Chondrocyte (in vitro differentiated cells): Measurements from ENCODE around the gene NOTCH1. TPM values are rescaled to one million over a fixed set of nuclear protein-coding genes. Genes with fewer than 3 reads are reported as not detected.

Experiments
- DNase-seq: peaks from one replicate; pipeline ENCODE4 v3.0.0; 2021; ENCODE audit warnings: mixed read lengths, low spot score
- H3K27ac Mint-ChIP-seq: one replicate; pipeline ENCODE4 v1.8.0; 2021; ENCODE audit warnings: mild to moderate bottlenecking, moderate library complexity, mixed read lengths; ENCODE audit not compliant: unreplicated experiment
- H3K27me3 Mint-ChIP-seq: 2 replicates; pipeline ENCODE4 v1.8.0; 2021; ENCODE audit warnings: low read depth, mixed read lengths
- H3K36me3 Mint-ChIP-seq: 2 replicates; pipeline ENCODE4 v1.8.0; 2021; ENCODE audit warnings: low read depth, mixed read lengths
- H3K4me1 Mint-ChIP-seq: 2 replicates; pipeline ENCODE4 v1.8.0; 2021; ENCODE audit warnings: low read depth, mild to moderate bottlenecking, mixed read lengths
- H3K4me3 Mint-ChIP-seq: one replicate; pipeline ENCODE4 v1.8.0; 2021; ENCODE audit warnings: mild to moderate bottlenecking, moderate library complexity, mixed read lengths; ENCODE audit not compliant: unreplicated experiment
- H3K9me3 Mint-ChIP-seq: 2 replicates; pipeline ENCODE4 v1.8.0; 2021; ENCODE audit warnings: low read depth, mixed read lengths
- microRNA-seq: library from miRNA; unstranded; fragments of <30 nt; microRNA quantifications from one replicate; pipeline ENCODE4 v1.2.0, GENCODE V29; 2020; ENCODE audit warnings: borderline number of aligned reads
- total RNA-seq: library from RNA; stranded (reverse); gene quantifications from 3 replicates; pipeline ENCODE4 v1.2.1, GENCODE V29; 2021
- TF ChIP-seq, protein P1 (sequence below): fragments of 200-600 bp; sonication (generic); IDR thresholded peaks from 2 replicates; pipeline ENCODE4 v1.5.0; 2021; ENCODE audit warnings: antibody characterized with exemption, mild to moderate bottlenecking, moderate library complexity

The NOTCH1 gene
- total RNA-seq, 1 donor from 2014 or later = 28.7 TPM

- no peak for DNase-seq
- Mint-ChIP-seq H3K4me3 (no peak overlapping the region), H3K27ac (no peak overlapping the region), H3K36me3 (peaks cover 36% of the 10 kb centered on the region), H3K4me1 (no peaks in the 10 kb centered on the region), H3K27me3 (no peaks in the 10 kb centered on the region), H3K9me3 (no peaks in the 10 kb centered on the region)
- TF ChIP-seq, protein P1, sequence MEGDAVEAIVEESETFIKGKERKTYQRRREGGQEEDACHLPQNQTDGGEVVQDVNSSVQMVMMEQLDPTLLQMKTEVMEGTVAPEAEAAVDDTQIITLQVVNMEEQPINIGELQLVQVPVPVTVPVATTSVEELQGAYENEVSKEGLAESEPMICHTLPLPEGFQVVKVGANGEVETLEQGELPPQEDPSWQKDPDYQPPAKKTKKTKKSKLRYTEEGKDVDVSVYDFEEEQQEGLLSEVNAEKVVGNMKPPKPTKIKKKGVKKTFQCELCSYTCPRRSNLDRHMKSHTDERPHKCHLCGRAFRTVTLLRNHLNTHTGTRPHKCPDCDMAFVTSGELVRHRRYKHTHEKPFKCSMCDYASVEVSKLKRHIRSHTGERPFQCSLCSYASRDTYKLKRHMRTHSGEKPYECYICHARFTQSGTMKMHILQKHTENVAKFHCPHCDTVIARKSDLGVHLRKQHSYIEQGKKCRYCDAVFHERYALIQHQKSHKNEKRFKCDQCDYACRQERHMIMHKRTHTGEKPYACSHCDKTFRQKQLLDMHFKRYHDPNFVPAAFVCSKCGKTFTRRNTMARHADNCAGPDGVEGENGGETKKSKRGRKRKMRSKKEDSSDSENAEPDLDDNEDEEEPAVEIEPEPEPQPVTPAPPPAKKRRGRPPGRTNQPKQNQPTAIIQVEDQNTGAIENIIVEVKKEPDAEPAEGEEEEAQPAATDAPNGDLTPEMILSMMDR = no peak
Observed at GRCh38 chr9:136453326-136453725, 92.5 kb downstream of the NOTCH1 start.

DNA sequence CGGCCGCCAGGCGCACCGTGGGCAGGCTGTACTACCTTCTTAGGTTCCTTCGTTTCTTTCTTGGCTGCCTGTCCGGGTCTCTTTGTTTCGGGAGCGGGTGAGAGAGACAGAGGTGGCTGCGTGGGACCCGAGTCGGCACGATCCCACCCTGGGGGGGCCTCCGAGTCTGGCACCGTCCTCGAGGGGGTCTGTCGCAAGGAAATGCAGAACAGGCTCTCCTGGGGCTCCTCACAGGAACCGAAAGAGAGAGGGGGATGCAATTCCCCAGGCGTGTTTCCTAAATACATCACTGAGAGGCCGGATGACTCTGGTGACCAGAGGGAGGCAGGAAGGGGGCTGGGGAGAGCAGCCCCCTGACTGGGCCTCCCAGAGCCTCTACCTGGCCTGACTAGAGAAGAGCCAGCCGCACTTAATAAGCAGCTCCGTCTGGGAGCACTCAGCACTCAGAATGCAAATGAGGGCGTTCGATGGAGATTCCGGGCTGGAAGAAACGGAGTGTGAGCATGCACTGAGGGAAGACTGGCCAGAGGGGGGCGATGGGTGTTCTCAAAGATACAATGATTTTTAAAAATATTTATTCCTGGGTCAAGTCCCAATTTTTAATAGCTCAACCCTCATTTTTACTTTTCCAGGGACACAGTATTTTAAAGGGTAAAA, 94.5 kb downstream of the NOTCH1 start:
- TF ChIP-seq, protein P1 = peak; percentile 22
- Mint-ChIP-seq H3K27me3 (no peaks in the 10 kb centered on the region), H3K9me3 (no peaks in the 10 kb centered on the region), H3K4me1 (no peaks in the 10 kb centered on the region), H3K36me3 (peaks cover 41% of the 10 kb centered on the region), H3K4me3 (no peak overlapping the region), H3K27ac (peak overlapping the region; percentile 8)
- no peak for DNase-seq

DNA sequence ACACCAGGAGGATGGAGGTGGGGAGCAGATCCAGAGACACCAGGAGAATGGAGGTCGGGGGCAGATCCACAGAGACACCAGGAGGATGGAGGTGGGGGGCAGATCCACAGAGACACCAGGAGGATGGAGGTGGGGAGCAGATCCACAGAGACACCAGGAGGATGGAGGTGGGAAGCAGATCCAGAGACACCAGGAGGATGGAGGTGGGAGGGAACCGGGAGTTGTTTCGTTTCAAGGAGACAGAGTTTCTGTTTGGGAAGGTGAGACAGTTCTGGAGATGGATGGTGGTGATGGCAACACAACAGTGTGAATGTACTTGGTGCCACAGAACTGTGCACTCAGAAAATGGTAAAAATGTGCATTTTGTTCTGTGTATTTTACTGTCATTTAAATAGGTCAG, 97.2 kb downstream of the NOTCH1 start:
- no peaks in the 10 kb centered on the region for H3K9me3 Mint-ChIP-seq
- H3K27me3 Mint-ChIP-seq = no peaks in the 10 kb centered on the region
- peaks cover 37% of the 10 kb centered on the region for H3K36me3 Mint-ChIP-seq

GRCh38 chr9:136447173-136447778, 98.6 kb downstream of the NOTCH1 start:
- Mint-ChIP-seq H3K27ac (peak overlapping the region; percentile 33), H3K4me1 (no peaks in the 10 kb centered on the region), H3K36me3 (peaks cover 39% of the 10 kb centered on the region), H3K4me3 (no peak overlapping the region), H3K9me3 (no peaks in the 10 kb centered on the region), H3K27me3 (no peaks in the 10 kb centered on the region)
- peak; percentile 57 for DNase-seq
- TF ChIP-seq, protein P1 = no peak

More for the DNA sequence above, 97.2 kb downstream of the NOTCH1 start:
- TF ChIP-seq, protein P1 = no peak
- Mint-ChIP-seq H3K4me3 (no peak overlapping the region), H3K27ac (no peak overlapping the region), H3K4me1 (no peaks in the 10 kb centered on the region)
- no peak for DNase-seq

GRCh38 chr9:136445799-136446198, 100.0 kb downstream of the NOTCH1 start:
- no peak for DNase-seq
- no peak overlapping the region for H3K27ac Mint-ChIP-seq
- H3K4me1 Mint-ChIP-seq = no peaks in the 10 kb centered on the region
- H3K9me3 Mint-ChIP-seq = no peaks in the 10 kb centered on the region
- TF ChIP-seq, protein P1 = no peak
- no peak overlapping the region for H3K4me3 Mint-ChIP-seq
- peaks cover 39% of the 10 kb centered on the region for H3K36me3 Mint-ChIP-seq
- H3K27me3 Mint-ChIP-seq = no peaks in the 10 kb centered on the region

Small RNA genes within 50 kb of the gene (microRNA-seq; reads per million reads assigned to microRNA genes)
- gene MIR4673 = not detected
- gene MIR4674 = not detected

Other genes starting within 250 kb of the NOTCH1 start
- not detected in 3 replicates for gene CCDC187, start 242.0 kb downstream of the NOTCH1 start, total RNA-seq
- gene GPSM1, start 218.5 kb downstream of the NOTCH1 start, total RNA-seq = 25.3 to 43.5 TPM (median 40.0 TPM) in 3 replicates
- 16.4 to 19.9 TPM (median 17.7 TPM) in 3 replicates for gene DNLZ, start 182.3 kb downstream of the NOTCH1 start, total RNA-seq
- gene CARD9, start 172.4 kb downstream of the NOTCH1 start, total RNA-seq = 0.22 to 2.4 TPM (median 1.9 TPM) in 3 replicates
- gene SNAPC4, start 145.9 kb downstream of the NOTCH1 start, total RNA-seq = 7.6 to 8.4 TPM (median 7.9 TPM) in 3 replicates
- 49.6 to 52.9 TPM (median 52.5 TPM) in 3 replicates for gene ENTR1, start 135.4 kb downstream of the NOTCH1 start, total RNA-seq
- gene PMPCA, start 135.4 kb downstream of the NOTCH1 start, total RNA-seq = 42.5 to 64.8 TPM (median 43.9 TPM) in 3 replicates
- 12.9 to 14.1 TPM (median 13.2 TPM) in 3 replicates for gene INPP5E, start 106.2 kb downstream of the NOTCH1 start, total RNA-seq
- gene SEC16A, start 63.0 kb downstream of the NOTCH1 start, total RNA-seq = 91.7 to 95.7 TPM (median 93.4 TPM) in 3 replicates
- 5.4 to 7.8 TPM (median 7.0 TPM) in 3 replicates for gene EGFL7, start 116.9 kb upstream of the NOTCH1 start, total RNA-seq
- 23.4 to 39.8 TPM (median 39.1 TPM) in 3 replicates for gene AGPAT2, start 141.4 kb upstream of the NOTCH1 start, total RNA-seq
- gene DIPK1B, start 166.5 kb upstream of the NOTCH1 start, total RNA-seq = 8.2 to 9.2 TPM (median 8.5 TPM) in 3 replicates
- not detected in 3 replicates for gene LCN10, start 196.9 kb upstream of the NOTCH1 start, total RNA-seq
- gene LCN6, start 202.5 kb upstream of the NOTCH1 start, total RNA-seq = not detected in 3 replicates
- gene LCN8, start 212.2 kb upstream of the NOTCH1 start, total RNA-seq = not detected in 3 replicates
- gene LCN15, start 218.5 kb upstream of the NOTCH1 start, total RNA-seq = not detected in 3 replicates
- gene TMEM141, start 245.3 kb upstream of the NOTCH1 start, total RNA-seq = 31.2 to 40.0 TPM (median 32.5 TPM) in 3 replicates